GM06990 (cell line): Measurements from ENCODE around the gene MAPK4.

ENCODE experiments used
- DNase-seq: peaks from one replicate; pipeline ENCODE4 v3.0.0-alpha.2; 2011; ENCODE audit not compliant: insufficient read length; ENCODE audit errors: extremely low read depth
- H3K27me3 ChIP-seq: replicated peaks from 2 replicates; pipeline ENCODE4 v1.6.0; 2011; ENCODE audit warnings: low read length; ENCODE audit not compliant: control insufficient read depth, insufficient read depth
- H3K36me3 ChIP-seq: 2 replicates; pipeline ENCODE4 v1.5.1; 2011; ENCODE audit warnings: low read length; ENCODE audit not compliant: control insufficient read depth, insufficient read depth
- H3K4me3 ChIP-seq: replicated peaks from 2 replicates; pipeline ENCODE4 v1.5.1; 2011; ENCODE audit warnings: low read depth, mild to moderate bottlenecking, control low read depth, low read length
- CTCF ChIP-seq: IDR thresholded peaks from 2 replicates; pipeline ENCODE4 v1.5.1; 2011; ENCODE audit warnings: low read length, control low read depth, mild to moderate bottlenecking, inconsistent platforms; ENCODE audit not compliant: insufficient read depth, poor library complexity, severe bottlenecking

Gene MAPK4

GRCh38 chr18:50696436-50696835, 136.5 kb downstream of the MAPK4 start:
- Histone ChIP-seq H3K36me3 (no peaks in the 10 kb centered on the region), H3K4me3 (no peak overlapping the region; the same call in 1 of the 2 replicates), H3K27me3 (no peaks in the 10 kb centered on the region)
- TF ChIP-seq CTCF, result no peak
- peak; percentile 9 for DNase-seq

GRCh38 chr18:50696929-50697328, 137.0 kb downstream of the MAPK4 start:
- no peak for TF ChIP-seq CTCF
- no peaks in the 10 kb centered on the region for H3K27me3 ChIP-seq
- H3K36me3 ChIP-seq, result no peaks in the 10 kb centered on the region
- DNase-seq, result peak; percentile 9
- H3K4me3 ChIP-seq, result no peak overlapping the region; the same call in 1 of the 2 replicates

- Histone ChIP-seq H3K27me3 (no peaks in the 10 kb centered on the region), H3K36me3 (no peaks in the 10 kb centered on the region), H3K4me3 (no peak overlapping the region)
- no peak for DNase-seq
- TF ChIP-seq CTCF, result no peak
Measured at GRCh38 chr18:50697509-50697908, 137.6 kb downstream of the MAPK4 start.

GRCh38 chr18:50700245-50701165, 140.6 kb downstream of the MAPK4 start:
- no peak overlapping the region for H3K4me3 ChIP-seq
- no peak for TF ChIP-seq CTCF
- H3K27me3 ChIP-seq, result no peaks in the 10 kb centered on the region
- no peaks in the 10 kb centered on the region for H3K36me3 ChIP-seq
- DNase-seq, result no peak

- no peaks in the 10 kb centered on the region for H3K27me3 ChIP-seq
- TF ChIP-seq CTCF, result no peak
- no peak overlapping the region for H3K4me3 ChIP-seq
- no peaks in the 10 kb centered on the region for H3K36me3 ChIP-seq
- no peak for DNase-seq
Measured at GRCh38 chr18:50704357-50704940, 144.6 kb downstream of the MAPK4 start.
